GM18505 (cell line): ENCODE results near the gene ANKRD49.

Source experiments
- ATAC-seq: cut with Tn5 transposase; IDR thresholded peaks from one replicate; pipeline ENCODE4 v1.9.1; 2021; ENCODE audit not compliant: unreplicated experiment
- POLR2A ChIP-seq: IDR thresholded peaks from 4 replicates; pipeline ENCODE4 v1.6.1; 2011; ENCODE audit warnings: borderline replicate concordance; ENCODE audit not compliant: insufficient read depth, insufficient read length; ENCODE audit errors: extremely low read depth

The ANKRD49 gene

GRCh38 chr11:94525546-94526324, 32.0 kb downstream of the ANKRD49 start:
- no peak for TF ChIP-seq POLR2A
- no peak for ATAC-seq

- TF ChIP-seq POLR2A = no peak
- no peak for ATAC-seq
Observed at GRCh38 chr11:94526645-94527438, 33.1 kb downstream of the ANKRD49 start.

- no peak for TF ChIP-seq POLR2A
- no peak for ATAC-seq
Observed at GRCh38 chr11:94528551-94528950, 34.8 kb downstream of the ANKRD49 start.

- no peak for ATAC-seq
- TF ChIP-seq POLR2A = no peak
Observed at GRCh38 chr11:94532211-94532610, 38.4 kb downstream of the ANKRD49 start.

GRCh38 chr11:94533206-94533605, 39.4 kb downstream of the ANKRD49 start:
- ATAC-seq = no peak
- no peak for TF ChIP-seq POLR2A

- TF ChIP-seq POLR2A = no peak
Observed at GRCh38 chr11:94533696-94534630, 40.2 kb downstream of the ANKRD49 start.

GRCh38 chr11:94536386-94536785, 42.6 kb downstream of the ANKRD49 start:
- ATAC-seq = no peak
- TF ChIP-seq POLR2A = no peak

More at GRCh38 chr11:94533696-94534630, 40.2 kb downstream of the ANKRD49 start:
- ATAC-seq = no peak

GRCh38 chr11:94537031-94537600, 43.3 kb downstream of the ANKRD49 start:
- no peak for TF ChIP-seq POLR2A
- no peak for ATAC-seq

- no peak for TF ChIP-seq POLR2A
- ATAC-seq = no peak
Observed at GRCh38 chr11:94539420-94539819, 45.6 kb downstream of the ANKRD49 start.

- ATAC-seq = peak; percentile 81
- TF ChIP-seq POLR2A = peak; percentile 58
Observed at GRCh38 chr11:94543695-94544645, 50.2 kb downstream of the ANKRD49 start, which contains the start of gene FUT4. TSS of gene FUT4 (plus strand) at chr11:94543921. CDS start at chr11:94544134, 213 bp downstream.

GRCh38 chr11:94544646-94545263, 51.0 kb downstream of the ANKRD49 start:
- no peak for TF ChIP-seq POLR2A
- ATAC-seq = no peak

GRCh38 chr11:94545264-94546161, 51.7 kb downstream of the ANKRD49 start:
- ATAC-seq = no peak

More at GRCh38 chr11:94545264-94546161, 51.7 kb downstream of the ANKRD49 start:
- TF ChIP-seq POLR2A = no peak
